HEK293 (cell line): ENCODE measurements around the gene UCKL1.

Experiments used
- CTCF ChIA-PET: fragments of 350-600 bp; formaldehyde crosslinking; extraction: SDS; loops from one replicate; lab custom pipeline; 2021; ENCODE audit warnings: antibody characterized with exemption; lab: Yijun Ruan, JAX
- POLR2A ChIA-PET: fragments of 300-600 bp; formaldehyde crosslinking; extraction: SDS; loops from one replicate; lab custom pipeline; 2020; ENCODE audit warnings: antibody characterized with exemption, inconsistent platforms; lab: Yijun Ruan, JAX
- H3K27ac ChIP-seq: fragments of 200-500 bp; sonication (Bioruptor generic); 2 replicates; pipeline ENCODE4 v1.5.1; 2014; ENCODE audit warnings: low read depth, low read length, control low read depth, inconsistent platforms; ENCODE audit errors: extremely low read depth
- H3K36me3 ChIP-seq, 2 experiments: fragments of 200-500 bp in 1 of 2; sonication (Bioruptor generic) in 1 of 2; 1 replicate in 1 of 2; 2 replicates in 1 of 2; pipeline ENCODE4 v1.5.1; 2014 to 2017; ENCODE audit warnings: inconsistent platforms in 2 of 2, low read length in 2 of 2; ENCODE audit not compliant: control insufficient read depth in 2 of 2, insufficient read depth in 1 of 2
- H3K4me1 ChIP-seq: fragments of 200-500 bp; sonication (Bioruptor generic); 2 replicates; pipeline ENCODE4 v1.5.1; 2014; ENCODE audit warnings: mild to moderate bottlenecking, low read length, inconsistent platforms; ENCODE audit not compliant: control insufficient read depth, insufficient read depth
- H3K4me3 ChIP-seq: 2 replicates; pipeline ENCODE4 v1.5.1; 2011; ENCODE audit warnings: low read depth, mild to moderate bottlenecking, control low read depth, low read length, moderate library complexity
- H3K9me3 ChIP-seq: fragments of 200-500 bp; sonication (Bioruptor generic); 2 replicates; pipeline ENCODE4 v1.5.1; 2014; ENCODE audit warnings: low read depth, low read length, inconsistent platforms; ENCODE audit not compliant: control insufficient read depth, insufficient read depth
- REPIN1 ChIP-seq: fragments of 450-650 bp; formaldehyde crosslinking; IDR thresholded peaks from 2 replicates; pipeline ENCODE4 v1.5.1; 2017; ENCODE audit warnings: missing biosample characterization, missing genetic modification characterization, low read depth
- SP7 ChIP-seq: fragments of 450-650 bp; formaldehyde crosslinking; IDR thresholded peaks from 2 replicates; pipeline ENCODE4 v1.5.1; 2016; ENCODE audit warnings: missing biosample characterization, missing genetic modification characterization
- ZBTB17 ChIP-seq: fragments of 450-650 bp; formaldehyde crosslinking; IDR thresholded peaks from 2 replicates; pipeline ENCODE4 v1.5.1; 2016; ENCODE audit warnings: missing biosample characterization, missing genetic modification characterization
- ZBTB21 ChIP-seq: fragments of 450-650 bp; formaldehyde crosslinking; IDR thresholded peaks from 2 replicates; pipeline ENCODE4 v1.5.1; 2017; ENCODE audit warnings: missing biosample characterization, missing genetic modification characterization
- ZEB2 ChIP-seq: fragments of 450-650 bp; formaldehyde crosslinking; IDR thresholded peaks from 2 replicates; pipeline ENCODE4 v1.5.1; 2016; ENCODE audit warnings: missing biosample characterization, missing genetic modification characterization
- ZFHX2 ChIP-seq: fragments of 450-650 bp; formaldehyde crosslinking; conservative IDR thresholded peaks from 2 replicates; pipeline ENCODE4 v1.5.1; 2016; ENCODE audit warnings: missing biosample characterization, missing genetic modification characterization
- ZIC2 ChIP-seq: fragments of 450-650 bp; formaldehyde crosslinking; IDR thresholded peaks from 2 replicates; pipeline ENCODE4 v1.5.1; 2016; ENCODE audit warnings: missing biosample characterization, missing genetic modification characterization
- ZNF239 ChIP-seq: fragments of 450-650 bp; formaldehyde crosslinking; IDR thresholded peaks from 2 replicates; pipeline ENCODE4 v1.5.1; 2016; ENCODE audit warnings: missing biosample characterization, missing genetic modification characterization
- ZNF24 ChIP-seq: fragments of 450-650 bp; formaldehyde crosslinking; IDR thresholded peaks from 2 replicates; pipeline ENCODE4 v1.5.1; 2016; ENCODE audit warnings: missing biosample characterization, missing genetic modification characterization
- ZNF266 ChIP-seq: fragments of 450-650 bp; formaldehyde crosslinking; IDR thresholded peaks from 2 replicates; pipeline ENCODE4 v1.5.1; 2016; ENCODE audit warnings: missing biosample characterization, missing genetic modification characterization, low read depth
- ZNF335 ChIP-seq: fragments of 450-650 bp; formaldehyde crosslinking; conservative IDR thresholded peaks from 2 replicates; pipeline ENCODE4 v1.5.1; 2016; ENCODE audit warnings: missing biosample characterization, missing genetic modification characterization
- ZNF514 ChIP-seq: fragments of 450-650 bp; formaldehyde crosslinking; IDR thresholded peaks from 2 replicates; pipeline ENCODE4 v1.5.1; 2016; ENCODE audit warnings: missing biosample characterization, missing genetic modification characterization
- TF ChIP-seq, protein P1 (sequence below): fragments of 450-650 bp; formaldehyde crosslinking; IDR thresholded peaks from 2 replicates; pipeline ENCODE4 v1.5.1; 2016; ENCODE audit warnings: missing biosample characterization, missing genetic modification characterization, borderline replicate concordance
- TF ChIP-seq, protein P2 (sequence below): fragments of 450-650 bp; formaldehyde crosslinking; IDR thresholded peaks from 2 replicates; pipeline ENCODE4 v1.5.1; 2017; ENCODE audit warnings: missing biosample characterization, missing genetic modification characterization
- TF ChIP-seq, protein P3 (sequence below): fragments of 450-650 bp; formaldehyde crosslinking; IDR thresholded peaks from 2 replicates; pipeline ENCODE4 v1.5.1; 2016; ENCODE audit warnings: missing biosample characterization, missing genetic modification characterization
- TF ChIP-seq, protein P4 (sequence below): fragments of 450-650 bp; formaldehyde crosslinking; IDR thresholded peaks from 2 replicates; pipeline ENCODE4 v1.5.1; 2016; ENCODE audit warnings: missing biosample characterization, missing genetic modification characterization
- TF ChIP-seq, protein P5 (sequence below): fragments of 450-650 bp; formaldehyde crosslinking; IDR thresholded peaks from 2 replicates; pipeline ENCODE4 v1.5.1; 2016; ENCODE audit warnings: missing biosample characterization, missing genetic modification characterization
- TF ChIP-seq, protein P6 (sequence below): fragments of 450-650 bp; formaldehyde crosslinking; conservative IDR thresholded peaks from 2 replicates; pipeline ENCODE4 v1.5.1; 2016; ENCODE audit warnings: low read depth, missing biosample characterization, missing genetic modification characterization
- TF ChIP-seq, protein P7 (sequence below): fragments of 450-650 bp; formaldehyde crosslinking; optimal IDR thresholded peaks from 2 replicates; pipeline ENCODE3; 2016; ENCODE audit warnings: missing biosample characterization, mild to moderate bottlenecking, missing genetic modification characterization
- TF ChIP-seq, protein P8 (sequence below): fragments of 450-650 bp; formaldehyde crosslinking; IDR thresholded peaks from 2 replicates; pipeline ENCODE4 v1.5.1; 2017; ENCODE audit warnings: missing biosample characterization, missing genetic modification characterization

The UCKL1 gene

DNA sequence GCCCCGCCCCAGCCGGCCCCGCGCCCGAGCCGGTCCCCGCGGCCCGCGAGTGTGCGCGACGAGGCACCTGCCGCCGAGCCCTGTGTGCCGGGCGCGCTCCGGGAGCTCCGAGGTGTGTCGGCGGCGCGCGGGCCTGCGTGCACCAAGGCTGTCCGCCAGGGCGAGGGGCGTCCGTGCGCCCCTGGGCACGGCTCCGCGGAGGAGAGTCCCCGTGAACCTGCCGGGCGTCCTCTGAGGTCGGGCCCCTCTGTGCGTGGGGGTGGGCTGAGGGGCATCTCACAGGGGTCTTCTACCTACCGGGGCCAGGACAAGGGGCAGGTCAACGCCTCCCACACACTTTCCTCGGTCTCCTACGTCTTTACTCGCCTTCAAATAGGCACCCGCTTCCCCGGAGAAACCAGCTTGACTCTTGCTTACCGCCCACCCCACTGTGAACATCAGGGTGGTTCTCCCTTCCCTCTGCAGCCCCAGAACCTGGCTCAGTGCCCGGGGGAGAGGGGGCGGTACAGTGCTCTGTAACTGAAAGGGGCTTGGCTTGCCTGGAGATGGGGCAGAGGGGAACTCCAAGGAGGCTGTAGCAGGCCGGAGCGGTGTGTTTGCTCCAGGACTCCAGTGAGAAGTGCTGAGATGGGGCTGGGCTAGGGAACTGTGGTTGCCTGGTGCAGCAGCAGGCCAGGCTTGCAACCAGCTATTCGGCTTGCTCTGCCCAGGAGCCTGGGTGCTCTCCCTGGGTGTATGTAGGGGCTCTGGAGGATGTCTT is 23.5 kb upstream of the UCKL1 start, which contains the start of gene SAMD10 (continued):
- TF ChIP-seq, protein P1, sequence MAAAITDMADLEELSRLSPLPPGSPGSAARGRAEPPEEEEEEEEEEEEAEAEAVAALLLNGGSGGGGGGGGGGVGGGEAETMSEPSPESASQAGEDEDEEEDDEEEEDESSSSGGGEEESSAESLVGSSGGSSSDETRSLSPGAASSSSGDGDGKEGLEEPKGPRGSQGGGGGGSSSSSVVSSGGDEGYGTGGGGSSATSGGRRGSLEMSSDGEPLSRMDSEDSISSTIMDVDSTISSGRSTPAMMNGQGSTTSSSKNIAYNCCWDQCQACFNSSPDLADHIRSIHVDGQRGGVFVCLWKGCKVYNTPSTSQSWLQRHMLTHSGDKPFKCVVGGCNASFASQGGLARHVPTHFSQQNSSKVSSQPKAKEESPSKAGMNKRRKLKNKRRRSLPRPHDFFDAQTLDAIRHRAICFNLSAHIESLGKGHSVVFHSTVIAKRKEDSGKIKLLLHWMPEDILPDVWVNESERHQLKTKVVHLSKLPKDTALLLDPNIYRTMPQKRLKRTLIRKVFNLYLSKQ (tag by site-specific recombination), result no peak
- TF ChIP-seq SP7 (tag by site-specific recombination), result peak; percentile 46; the same call in 1 of the 2 replicates
- TF ChIP-seq ZNF24, result peak; percentile 42; the same call in 1 of the 2 replicates
- peak; percentile 38 for TF ChIP-seq ZBTB17 (tag by site-specific recombination)
- TF ChIP-seq ZFHX2, result peak; percentile 95
- peak; percentile 86 for TF ChIP-seq ZIC2
- TF ChIP-seq, protein P2, sequence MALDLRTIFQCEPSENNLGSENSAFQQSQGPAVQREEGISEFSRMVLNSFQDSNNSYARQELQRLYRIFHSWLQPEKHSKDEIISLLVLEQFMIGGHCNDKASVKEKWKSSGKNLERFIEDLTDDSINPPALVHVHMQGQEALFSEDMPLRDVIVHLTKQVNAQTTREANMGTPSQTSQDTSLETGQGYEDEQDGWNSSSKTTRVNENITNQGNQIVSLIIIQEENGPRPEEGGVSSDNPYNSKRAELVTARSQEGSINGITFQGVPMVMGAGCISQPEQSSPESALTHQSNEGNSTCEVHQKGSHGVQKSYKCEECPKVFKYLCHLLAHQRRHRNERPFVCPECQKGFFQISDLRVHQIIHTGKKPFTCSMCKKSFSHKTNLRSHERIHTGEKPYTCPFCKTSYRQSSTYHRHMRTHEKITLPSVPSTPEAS, result no peak
- TF ChIP-seq, all 188 proteins: peak for 33

DNA sequence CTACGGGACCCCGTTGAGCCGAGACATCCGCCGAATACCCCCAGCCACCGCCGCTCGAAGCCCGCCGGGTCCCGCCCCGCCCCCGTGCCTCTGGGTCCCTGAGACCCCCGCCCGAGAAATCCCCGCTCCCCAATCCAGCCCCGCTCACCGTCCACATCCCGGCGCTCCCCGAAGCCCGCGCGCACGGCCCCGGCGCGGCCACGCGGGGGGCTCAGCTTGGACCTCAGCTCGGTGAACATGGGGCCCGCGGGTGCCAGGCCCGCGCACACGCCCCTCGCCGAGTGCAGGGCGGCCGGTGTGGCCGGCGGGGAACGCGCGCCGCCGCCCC is 23.0 kb upstream of the UCKL1 start:
- Histone ChIP-seq H3K4me1 (peaks cover 13% of the 10 kb centered on the region), H3K27ac (peak overlapping the region; percentile 78; the same call in 1 of the 2 replicates), H3K9me3 (no peaks in the 10 kb centered on the region), H3K36me3 (peaks cover 0 to 17% of the 10 kb centered on the region in 2 experiments; a peak in 2 of 3 replicates), H3K4me3 (peak overlapping the region; percentile 51)
- ChIA-PET POLR2A (interaction anchor here (1.0 to 1.2 kb wide), 2 partner anchors 22 to 84 kb away, joined by 3 read pairs; partner anchors contain the start of gene TCEA2), CTCF (interaction anchor here (0.6 to 3.8 kb wide), 7 partner anchors 60 to 442 kb away, joined by 3 to 18 read pairs (median 4); partner anchors contain the start of gene PTK6)
- TF ChIP-seq ZIC2, result no peak
- no peak for TF ChIP-seq ZBTB21
- TF ChIP-seq ZNF239, result no peak
- TF ChIP-seq, protein P3, sequence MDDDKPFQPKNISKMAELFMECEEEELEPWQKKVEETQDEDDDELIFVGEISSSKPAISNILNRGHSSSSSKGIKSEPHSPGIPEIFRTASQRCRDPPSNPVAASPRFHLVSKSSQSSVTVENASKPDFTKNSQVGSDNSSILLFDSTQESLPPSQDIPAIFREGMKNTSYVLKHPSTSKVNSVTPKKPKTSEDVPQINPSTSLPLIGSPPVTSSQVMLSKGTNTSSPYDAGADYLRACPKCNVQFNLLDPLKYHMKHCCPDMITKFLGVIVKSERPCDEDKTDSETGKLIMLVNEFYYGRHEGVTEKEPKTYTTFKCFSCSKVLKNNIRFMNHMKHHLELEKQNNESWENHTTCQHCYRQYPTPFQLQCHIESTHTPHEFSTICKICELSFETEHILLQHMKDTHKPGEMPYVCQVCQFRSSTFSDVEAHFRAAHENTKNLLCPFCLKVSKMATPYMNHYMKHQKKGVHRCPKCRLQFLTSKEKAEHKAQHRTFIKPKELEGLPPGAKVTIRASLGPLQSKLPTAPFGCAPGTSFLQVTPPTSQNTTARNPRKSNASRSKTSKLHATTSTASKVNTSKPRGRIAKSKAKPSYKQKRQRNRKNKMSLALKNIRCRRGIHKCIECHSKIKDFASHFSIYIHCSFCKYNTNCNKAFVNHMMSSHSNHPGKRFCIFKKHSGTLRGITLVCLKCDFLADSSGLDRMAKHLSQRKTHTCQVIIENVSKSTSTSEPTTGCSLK, result no peak
- peak; percentile 32; the same call in 1 of the 2 replicates for TF ChIP-seq ZNF335 (tag by site-specific recombination)
- TF ChIP-seq, protein P4, sequence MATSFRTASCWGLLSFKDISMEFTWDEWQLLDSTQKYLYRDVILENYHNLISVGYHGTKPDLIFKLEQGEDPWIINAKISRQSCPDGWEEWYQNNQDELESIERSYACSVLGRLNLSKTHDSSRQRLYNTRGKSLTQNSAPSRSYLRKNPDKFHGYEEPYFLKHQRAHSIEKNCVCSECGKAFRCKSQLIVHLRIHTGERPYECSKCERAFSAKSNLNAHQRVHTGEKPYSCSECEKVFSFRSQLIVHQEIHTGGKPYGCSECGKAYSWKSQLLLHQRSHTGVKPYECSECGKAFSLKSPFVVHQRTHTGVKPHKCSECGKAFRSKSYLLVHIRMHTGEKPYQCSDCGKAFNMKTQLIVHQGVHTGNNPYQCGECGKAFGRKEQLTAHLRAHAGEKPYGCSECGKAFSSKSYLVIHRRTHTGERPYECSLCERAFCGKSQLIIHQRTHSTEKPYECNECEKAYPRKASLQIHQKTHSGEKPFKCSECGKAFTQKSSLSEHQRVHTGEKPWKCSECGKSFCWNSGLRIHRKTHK (tag by site-specific recombination), result no peak
- TF ChIP-seq, protein P5, sequence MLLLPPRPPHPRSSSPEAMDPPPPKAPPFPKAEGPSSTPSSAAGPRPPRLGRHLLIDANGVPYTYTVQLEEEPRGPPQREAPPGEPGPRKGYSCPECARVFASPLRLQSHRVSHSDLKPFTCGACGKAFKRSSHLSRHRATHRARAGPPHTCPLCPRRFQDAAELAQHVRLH (tag by site-specific recombination), result no peak
- no peak for TF ChIP-seq ZNF266 (tag by site-specific recombination)
- TF ChIP-seq REPIN1 (tag by site-specific recombination), result no peak
- TF ChIP-seq, protein P6, sequence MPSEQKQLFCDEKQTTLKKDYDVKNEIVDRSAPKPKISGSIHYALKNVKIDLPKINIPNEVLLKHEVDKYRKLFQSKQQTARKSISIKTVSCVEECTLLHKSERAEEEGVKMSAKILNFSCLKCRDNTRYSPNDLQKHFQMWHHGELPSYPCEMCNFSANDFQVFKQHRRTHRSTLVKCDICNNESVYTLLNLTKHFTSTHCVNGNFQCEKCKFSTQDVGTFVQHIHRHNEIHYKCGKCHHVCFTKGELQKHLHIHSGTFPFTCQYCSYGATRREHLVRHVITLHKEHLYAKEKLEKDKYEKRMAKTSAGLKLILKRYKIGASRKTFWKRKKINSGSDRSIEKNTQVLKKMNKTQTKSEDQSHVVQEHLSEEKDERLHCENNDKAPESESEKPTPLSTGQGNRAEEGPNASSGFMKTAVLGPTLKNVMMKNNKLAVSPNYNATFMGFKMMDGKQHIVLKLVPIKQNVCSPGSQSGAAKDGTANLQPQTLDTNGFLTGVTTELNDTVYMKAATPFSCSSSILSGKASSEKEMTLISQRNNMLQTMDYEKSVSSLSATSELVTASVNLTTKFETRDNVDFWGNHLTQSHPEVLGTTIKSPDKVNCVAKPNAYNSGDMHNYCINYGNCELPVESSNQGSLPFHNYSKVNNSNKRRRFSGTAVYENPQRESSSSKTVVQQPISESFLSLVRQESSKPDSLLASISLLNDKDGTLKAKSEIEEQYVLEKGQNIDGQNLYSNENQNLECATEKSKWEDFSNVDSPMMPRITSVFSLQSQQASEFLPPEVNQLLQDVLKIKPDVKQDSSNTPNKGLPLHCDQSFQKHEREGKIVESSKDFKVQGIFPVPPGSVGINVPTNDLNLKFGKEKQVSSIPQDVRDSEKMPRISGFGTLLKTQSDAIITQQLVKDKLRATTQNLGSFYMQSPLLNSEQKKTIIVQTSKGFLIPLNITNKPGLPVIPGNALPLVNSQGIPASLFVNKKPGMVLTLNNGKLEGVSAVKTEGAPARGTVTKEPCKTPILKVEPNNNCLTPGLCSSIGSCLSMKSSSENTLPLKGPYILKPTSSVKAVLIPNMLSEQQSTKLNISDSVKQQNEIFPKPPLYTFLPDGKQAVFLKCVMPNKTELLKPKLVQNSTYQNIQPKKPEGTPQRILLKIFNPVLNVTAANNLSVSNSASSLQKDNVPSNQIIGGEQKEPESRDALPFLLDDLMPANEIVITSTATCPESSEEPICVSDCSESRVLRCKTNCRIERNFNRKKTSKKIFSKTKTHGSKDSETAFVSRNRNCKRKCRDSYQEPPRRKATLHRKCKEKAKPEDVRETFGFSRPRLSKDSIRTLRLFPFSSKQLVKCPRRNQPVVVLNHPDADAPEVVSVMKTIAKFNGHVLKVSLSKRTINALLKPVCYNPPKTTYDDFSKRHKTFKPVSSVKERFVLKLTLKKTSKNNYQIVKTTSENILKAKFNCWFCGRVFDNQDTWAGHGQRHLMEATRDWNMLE (tag by site-specific recombination), result no peak
- no peak for TF ChIP-seq ZEB2 (tag by site-specific recombination)
- TF ChIP-seq, protein P7, sequence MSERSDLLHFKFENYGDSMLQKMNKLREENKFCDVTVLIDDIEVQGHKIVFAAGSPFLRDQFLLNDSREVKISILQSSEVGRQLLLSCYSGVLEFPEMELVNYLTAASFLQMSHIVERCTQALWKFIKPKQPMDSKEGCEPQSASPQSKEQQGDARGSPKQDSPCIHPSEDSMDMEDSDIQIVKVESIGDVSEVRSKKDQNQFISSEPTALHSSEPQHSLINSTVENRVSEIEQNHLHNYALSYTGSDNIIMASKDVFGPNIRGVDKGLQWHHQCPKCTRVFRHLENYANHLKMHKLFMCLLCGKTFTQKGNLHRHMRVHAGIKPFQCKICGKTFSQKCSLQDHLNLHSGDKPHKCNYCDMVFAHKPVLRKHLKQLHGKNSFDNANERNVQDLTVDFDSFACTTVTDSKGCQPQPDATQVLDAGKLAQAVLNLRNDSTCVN, result peak; percentile 62
- no peak for TF ChIP-seq ZNF514 (tag by site-specific recombination)
- TF ChIP-seq, protein P8, sequence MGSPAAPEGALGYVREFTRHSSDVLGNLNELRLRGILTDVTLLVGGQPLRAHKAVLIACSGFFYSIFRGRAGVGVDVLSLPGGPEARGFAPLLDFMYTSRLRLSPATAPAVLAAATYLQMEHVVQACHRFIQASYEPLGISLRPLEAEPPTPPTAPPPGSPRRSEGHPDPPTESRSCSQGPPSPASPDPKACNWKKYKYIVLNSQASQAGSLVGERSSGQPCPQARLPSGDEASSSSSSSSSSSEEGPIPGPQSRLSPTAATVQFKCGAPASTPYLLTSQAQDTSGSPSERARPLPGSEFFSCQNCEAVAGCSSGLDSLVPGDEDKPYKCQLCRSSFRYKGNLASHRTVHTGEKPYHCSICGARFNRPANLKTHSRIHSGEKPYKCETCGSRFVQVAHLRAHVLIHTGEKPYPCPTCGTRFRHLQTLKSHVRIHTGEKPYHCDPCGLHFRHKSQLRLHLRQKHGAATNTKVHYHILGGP (tag by site-specific recombination), result no peak
